GM12875 (cell line): ENCODE results near the gene CST11.

Experiments used
- H3K4me3 ChIP-seq: one replicate; pipeline ENCODE4 v1.5.1; 2011; ENCODE audit warnings: low read depth, low read length, control low read depth
- TF ChIP-seq, protein P1 (sequence below): IDR thresholded peaks from 2 replicates; pipeline ENCODE4 v1.5.1; 2011; ENCODE audit warnings: low read depth, mild to moderate bottlenecking, control low read depth, inconsistent platforms, low read length, moderate library complexity, borderline replicate concordance; ENCODE audit not compliant: insufficient read depth

Gene CST11

DNA sequence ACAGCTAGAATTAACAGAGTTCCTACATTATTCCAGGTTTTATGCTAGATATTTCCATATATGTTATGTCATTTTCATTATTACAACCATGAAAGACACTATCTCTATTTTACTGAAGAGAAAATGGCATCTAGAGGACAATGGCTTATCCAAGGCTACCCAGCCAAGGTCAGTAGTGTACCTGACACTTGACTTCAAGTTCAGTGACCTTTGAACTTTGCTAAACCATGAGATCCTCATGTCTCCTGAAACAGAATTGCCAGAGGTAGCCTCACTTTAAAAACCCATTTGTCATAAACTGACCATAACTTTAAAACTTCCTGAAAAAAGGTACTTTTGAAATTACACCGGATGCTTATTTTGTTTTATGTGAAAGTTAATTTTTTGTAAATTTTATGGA is 45.8 kb downstream of the CST11 start:
- TF ChIP-seq, protein P1, sequence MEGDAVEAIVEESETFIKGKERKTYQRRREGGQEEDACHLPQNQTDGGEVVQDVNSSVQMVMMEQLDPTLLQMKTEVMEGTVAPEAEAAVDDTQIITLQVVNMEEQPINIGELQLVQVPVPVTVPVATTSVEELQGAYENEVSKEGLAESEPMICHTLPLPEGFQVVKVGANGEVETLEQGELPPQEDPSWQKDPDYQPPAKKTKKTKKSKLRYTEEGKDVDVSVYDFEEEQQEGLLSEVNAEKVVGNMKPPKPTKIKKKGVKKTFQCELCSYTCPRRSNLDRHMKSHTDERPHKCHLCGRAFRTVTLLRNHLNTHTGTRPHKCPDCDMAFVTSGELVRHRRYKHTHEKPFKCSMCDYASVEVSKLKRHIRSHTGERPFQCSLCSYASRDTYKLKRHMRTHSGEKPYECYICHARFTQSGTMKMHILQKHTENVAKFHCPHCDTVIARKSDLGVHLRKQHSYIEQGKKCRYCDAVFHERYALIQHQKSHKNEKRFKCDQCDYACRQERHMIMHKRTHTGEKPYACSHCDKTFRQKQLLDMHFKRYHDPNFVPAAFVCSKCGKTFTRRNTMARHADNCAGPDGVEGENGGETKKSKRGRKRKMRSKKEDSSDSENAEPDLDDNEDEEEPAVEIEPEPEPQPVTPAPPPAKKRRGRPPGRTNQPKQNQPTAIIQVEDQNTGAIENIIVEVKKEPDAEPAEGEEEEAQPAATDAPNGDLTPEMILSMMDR = no peak
- no peak overlapping the region for H3K4me3 ChIP-seq

DNA sequence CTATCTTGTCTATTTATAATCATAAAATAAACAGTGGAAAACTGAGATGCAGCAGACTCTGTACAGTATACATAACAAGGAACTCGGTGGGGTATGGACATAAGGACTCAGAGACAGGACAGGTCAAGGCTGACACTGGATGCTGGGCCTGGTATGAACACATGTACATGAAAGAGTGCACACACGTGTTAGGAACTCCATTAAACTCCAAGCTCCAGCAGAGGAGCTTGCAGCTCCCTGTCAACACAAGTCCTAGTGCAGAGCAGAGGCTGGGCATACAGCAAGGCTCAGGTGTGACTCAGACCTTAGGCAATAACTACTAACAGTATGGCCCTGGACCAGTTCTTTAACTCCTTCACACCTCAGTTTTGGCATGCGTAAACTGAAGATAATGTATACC is 48.5 kb downstream of the CST11 start:
- TF ChIP-seq, protein P1 = no peak
- H3K4me3 ChIP-seq = no peak overlapping the region

DNA sequence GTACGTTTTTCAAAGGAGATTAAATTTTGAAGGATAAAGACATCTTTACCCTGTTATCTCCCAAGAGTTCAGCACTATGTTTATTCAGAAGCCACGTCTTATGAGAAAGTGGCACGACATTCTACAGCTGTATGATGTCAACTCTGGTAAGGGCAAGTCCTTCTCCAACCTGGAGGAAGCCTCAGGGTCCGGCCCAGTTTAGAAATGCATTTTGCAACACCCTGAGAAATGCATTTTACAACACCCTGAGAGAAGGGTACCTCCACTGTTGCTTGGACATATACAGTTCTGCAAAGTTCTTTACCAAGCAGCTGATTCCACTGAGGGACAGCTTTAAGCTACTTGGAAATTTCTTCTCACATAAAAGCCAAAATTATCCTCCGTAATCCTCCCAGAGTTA is 48.9 kb downstream of the CST11 start:
- no peak overlapping the region for H3K4me3 ChIP-seq
- TF ChIP-seq, protein P1 = no peak

DNA sequence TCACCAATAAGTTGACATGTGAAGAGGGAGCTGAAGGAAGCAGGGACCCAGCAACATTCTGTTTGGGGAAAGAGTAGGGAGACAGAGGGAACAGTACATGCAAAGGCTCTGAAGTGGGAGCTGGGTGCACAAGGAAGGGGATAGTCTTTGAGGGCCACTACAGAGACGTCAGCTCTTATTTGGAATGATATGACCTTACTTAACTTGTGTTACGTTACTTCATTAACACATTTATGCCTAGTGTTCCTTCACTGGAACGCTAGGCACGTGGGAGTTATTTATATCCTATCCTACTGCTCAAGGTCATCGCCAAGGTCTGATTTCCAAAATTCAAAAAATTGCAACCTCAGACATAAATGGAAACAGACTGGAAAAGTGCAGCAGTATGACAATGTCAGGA is 51.6 kb downstream of the CST11 start:
- no peak overlapping the region for H3K4me3 ChIP-seq
- TF ChIP-seq, protein P1 = no peak
